DOHH2 (cell line): ENCODE results near the gene PHC2.

ENCODE experiments used
- H3F3A ChIP-seq: fragments of 200-600 bp; sonication (generic), shearing (Covaris generic); 2 replicates; pipeline ENCODE4 v1.6.0; 2016; ENCODE audit warnings: antibody characterized with exemption, mild to moderate bottlenecking; ENCODE audit not compliant: control insufficient read depth, insufficient read depth
- H3K27ac ChIP-seq: fragments of 200-600 bp; sonication (generic); 2 replicates; pipeline ENCODE4 v1.5.1; 2014; ENCODE audit warnings: low read depth, mild to moderate bottlenecking, low read length, moderate library complexity
- H3K27me3 ChIP-seq: fragments of 200-600 bp; sonication (generic); 2 replicates; pipeline ENCODE4 v1.6.1; 2014; ENCODE audit warnings: mild to moderate bottlenecking, low read length, mixed read lengths; ENCODE audit not compliant: control insufficient read depth
- H3K36me3 ChIP-seq: fragments of 200-600 bp; sonication (generic); 2 replicates; pipeline ENCODE4 v1.6.1; 2014; ENCODE audit warnings: mild to moderate bottlenecking, low read length, moderate library complexity, mixed read lengths; ENCODE audit not compliant: control insufficient read depth
- H3K4me1 ChIP-seq: fragments of 200-600 bp; sonication (generic); 2 replicates; pipeline ENCODE4 v1.6.1; 2014; ENCODE audit warnings: mild to moderate bottlenecking, low read length, mixed read lengths; ENCODE audit not compliant: control insufficient read depth
- H3K4me2 ChIP-seq: fragments of 200-600 bp; sonication (generic); 2 replicates; pipeline ENCODE4 v1.6.0; 2014; ENCODE audit warnings: mild to moderate bottlenecking, low read length, moderate library complexity
- H3K4me3 ChIP-seq: fragments of 200-600 bp; sonication (generic); 2 replicates; pipeline ENCODE4 v1.5.1; 2014; ENCODE audit warnings: mild to moderate bottlenecking, low read length, mixed read lengths
- H3K79me2 ChIP-seq: fragments of 200-600 bp; sonication (generic); 2 replicates; pipeline ENCODE4 v1.6.1; 2014; ENCODE audit warnings: mild to moderate bottlenecking, low read length, mixed read lengths; ENCODE audit not compliant: control insufficient read depth
- H3K9me2 ChIP-seq: fragments of 200-600 bp; sonication (generic); replicated peaks from 2 replicates; pipeline ENCODE4 v1.6.1; 2014; ENCODE audit warnings: mild to moderate bottlenecking, low read length, mixed read lengths; ENCODE audit not compliant: control insufficient read depth
- H3K9me3 ChIP-seq: fragments of 200-600 bp; sonication (generic); 2 replicates; pipeline ENCODE4 v1.6.1; 2014; ENCODE audit warnings: antibody characterized with exemption, low read length, mixed read lengths; ENCODE audit not compliant: control insufficient read depth, insufficient read depth
- H4K20me1 ChIP-seq: fragments of 200-600 bp; sonication (generic); 2 replicates; pipeline ENCODE4 v1.6.0; 2014; ENCODE audit warnings: low read depth, mild to moderate bottlenecking, antibody characterized with exemption, low read length, moderate library complexity; ENCODE audit not compliant: control insufficient read depth, insufficient read depth
- EZH2phosphoT487 ChIP-seq: fragments of 200-600 bp; sonication (generic); IDR thresholded peaks from 2 replicates; pipeline ENCODE4 v1.6.1; 2017; ENCODE audit warnings: borderline replicate concordance, mild to moderate bottlenecking, antibody characterized with exemption, low read length, moderate library complexity, mixed read lengths
- TF ChIP-seq, protein P1 (sequence below): fragments of 200-600 bp; sonication (generic); IDR thresholded peaks from one replicate; pipeline ENCODE4 v1.5.1; 2014; ENCODE audit warnings: antibody characterized with exemption, mild to moderate bottlenecking, low read depth, low read length; ENCODE audit not compliant: poor library complexity, severe bottlenecking

Gene PHC2

DNA sequence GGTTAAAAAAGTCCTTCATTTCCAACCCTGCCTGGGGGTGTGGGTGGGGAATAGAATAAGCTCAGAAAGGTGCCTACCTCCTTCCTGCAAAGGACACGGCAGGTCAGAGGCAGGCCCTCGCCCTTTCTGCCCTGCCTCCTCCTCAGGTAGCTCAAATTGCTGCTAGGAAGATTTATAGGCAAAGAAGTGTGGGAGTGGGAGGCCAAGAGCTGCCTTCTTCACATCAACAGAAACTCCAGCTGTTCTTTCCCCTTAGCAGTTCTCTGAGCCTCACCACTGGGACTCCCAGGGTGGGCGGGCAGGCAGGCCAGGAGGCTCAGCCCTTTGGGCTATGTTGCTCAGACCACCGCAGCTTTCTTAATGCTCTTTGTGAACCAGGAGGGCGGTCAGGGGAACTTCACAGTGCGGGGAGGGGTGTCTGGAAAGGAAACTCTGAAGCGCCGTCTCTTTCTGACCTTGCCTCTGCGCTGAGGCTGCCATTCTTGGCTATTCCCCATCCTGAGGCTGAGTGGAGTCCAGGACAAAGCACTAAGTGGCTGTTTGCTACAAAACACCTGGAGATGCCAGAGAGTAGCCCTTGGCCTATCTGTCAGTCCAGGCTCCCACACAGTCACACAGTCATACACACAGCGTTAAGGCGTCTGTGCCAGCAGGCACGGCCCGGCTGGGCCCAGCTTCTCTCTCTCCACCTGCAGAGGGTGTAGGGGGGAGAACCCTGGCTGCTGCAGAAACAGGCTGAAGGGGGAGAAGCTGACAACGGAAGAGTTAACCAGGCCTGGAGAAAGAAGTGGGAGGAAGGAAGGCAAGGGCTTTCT is 107.0 kb downstream of the PHC2 start:
- Histone ChIP-seq H3K9me2 (no peaks in the 10 kb centered on the region), H3K4me3 (no peak overlapping the region), H3K36me3 (peaks cover 53% of the 10 kb centered on the region), H3K9me3 (no peaks in the 10 kb centered on the region), H3K27me3 (peaks cover 2% of the 10 kb centered on the region), H3K4me2 (no peak overlapping the region), H3K27ac (no peak overlapping the region), H3F3A (no peaks in the 10 kb centered on the region), H3K4me1 (peaks cover 7% of the 10 kb centered on the region), H3K79me2 (no peaks in the 10 kb centered on the region), H4K20me1 (no peaks in the 10 kb centered on the region)
- no peak for TF ChIP-seq EZH2phosphoT487
- TF ChIP-seq, protein P1, sequence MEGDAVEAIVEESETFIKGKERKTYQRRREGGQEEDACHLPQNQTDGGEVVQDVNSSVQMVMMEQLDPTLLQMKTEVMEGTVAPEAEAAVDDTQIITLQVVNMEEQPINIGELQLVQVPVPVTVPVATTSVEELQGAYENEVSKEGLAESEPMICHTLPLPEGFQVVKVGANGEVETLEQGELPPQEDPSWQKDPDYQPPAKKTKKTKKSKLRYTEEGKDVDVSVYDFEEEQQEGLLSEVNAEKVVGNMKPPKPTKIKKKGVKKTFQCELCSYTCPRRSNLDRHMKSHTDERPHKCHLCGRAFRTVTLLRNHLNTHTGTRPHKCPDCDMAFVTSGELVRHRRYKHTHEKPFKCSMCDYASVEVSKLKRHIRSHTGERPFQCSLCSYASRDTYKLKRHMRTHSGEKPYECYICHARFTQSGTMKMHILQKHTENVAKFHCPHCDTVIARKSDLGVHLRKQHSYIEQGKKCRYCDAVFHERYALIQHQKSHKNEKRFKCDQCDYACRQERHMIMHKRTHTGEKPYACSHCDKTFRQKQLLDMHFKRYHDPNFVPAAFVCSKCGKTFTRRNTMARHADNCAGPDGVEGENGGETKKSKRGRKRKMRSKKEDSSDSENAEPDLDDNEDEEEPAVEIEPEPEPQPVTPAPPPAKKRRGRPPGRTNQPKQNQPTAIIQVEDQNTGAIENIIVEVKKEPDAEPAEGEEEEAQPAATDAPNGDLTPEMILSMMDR: no peak

DNA sequence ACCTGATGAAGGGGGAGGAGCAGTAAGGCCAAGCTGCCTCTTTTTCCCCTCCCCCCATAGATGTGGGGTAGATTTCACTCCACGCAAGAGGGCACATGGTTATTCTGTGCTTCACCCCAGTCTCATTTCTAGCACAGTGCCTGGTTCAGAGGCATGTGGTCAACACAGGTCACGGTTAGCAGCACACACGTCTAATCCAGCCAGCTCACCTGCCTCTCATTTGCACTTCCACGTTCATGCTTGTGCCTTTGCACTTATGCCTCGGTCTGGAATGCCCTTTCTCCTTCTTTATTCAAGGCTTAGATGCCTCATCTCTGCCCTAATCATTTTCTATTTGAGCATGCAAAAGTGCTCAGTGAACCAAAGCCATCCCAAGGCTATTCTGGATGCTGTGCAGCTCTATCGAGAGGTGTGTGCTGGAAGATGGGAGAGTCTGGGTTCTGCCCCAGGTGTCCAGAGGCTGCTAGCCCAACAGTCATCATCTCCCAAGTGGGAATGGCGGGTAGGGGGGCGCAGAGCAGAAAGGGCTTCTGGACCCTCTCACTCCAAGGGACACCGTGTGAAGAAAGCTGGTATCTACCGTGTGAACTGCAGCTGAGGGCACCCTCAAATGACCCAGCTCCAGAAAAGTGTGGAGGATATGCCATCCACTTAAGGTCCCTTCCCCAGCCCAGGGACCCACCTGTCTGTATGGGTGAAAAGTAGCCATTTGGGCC is 107.9 kb downstream of the PHC2 start:
- peaks cover 10% of the 10 kb centered on the region for H3K27me3 ChIP-seq
- H3F3A ChIP-seq: no peaks in the 10 kb centered on the region
- H3K9me3 ChIP-seq: no peaks in the 10 kb centered on the region
- TF ChIP-seq EZH2phosphoT487: no peak
- TF ChIP-seq, protein P1: no peak
- H3K79me2 ChIP-seq: no peaks in the 10 kb centered on the region
- peaks cover 47% of the 10 kb centered on the region for H3K36me3 ChIP-seq
- no peak overlapping the region for H3K4me3 ChIP-seq
- H3K4me1 ChIP-seq: peaks cover 7% of the 10 kb centered on the region
- H3K4me2 ChIP-seq: no peak overlapping the region
- H4K20me1 ChIP-seq: no peaks in the 10 kb centered on the region
- H3K27ac ChIP-seq: no peak overlapping the region
- H3K9me2 ChIP-seq: no peaks in the 10 kb centered on the region

DNA sequence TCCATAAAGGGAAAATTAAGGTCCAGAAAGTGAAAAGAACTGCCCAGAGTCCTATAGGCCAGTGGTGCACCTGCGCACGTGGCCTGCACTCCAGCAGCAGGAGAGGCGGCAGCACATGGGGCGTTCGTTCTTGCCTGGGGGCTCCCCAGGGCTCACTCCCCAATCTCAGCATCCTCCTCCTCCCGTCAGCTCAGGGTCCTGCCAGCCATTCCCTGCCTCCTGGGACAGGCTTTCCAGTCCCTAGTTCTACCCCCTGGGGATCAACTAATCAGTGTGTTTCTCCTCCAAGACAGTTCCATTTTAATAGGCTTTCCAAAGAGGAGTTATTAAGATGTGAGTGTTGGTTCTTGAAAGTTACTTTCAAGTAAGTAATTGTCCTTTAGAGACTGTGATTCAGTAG is 108.8 kb downstream of the PHC2 start:
- H3K9me3 ChIP-seq: no peaks in the 10 kb centered on the region
- no peaks in the 10 kb centered on the region for H3K79me2 ChIP-seq
- H3K27me3 ChIP-seq: peaks cover 18% of the 10 kb centered on the region
- H4K20me1 ChIP-seq: no peaks in the 10 kb centered on the region
- H3K4me1 ChIP-seq: peaks cover 7% of the 10 kb centered on the region
- TF ChIP-seq EZH2phosphoT487: no peak
- TF ChIP-seq, protein P1: no peak
- no peaks in the 10 kb centered on the region for H3F3A ChIP-seq
- no peaks in the 10 kb centered on the region for H3K9me2 ChIP-seq
- no peak overlapping the region for H3K4me2 ChIP-seq
- H3K4me3 ChIP-seq: no peak overlapping the region
- peaks cover 39% of the 10 kb centered on the region for H3K36me3 ChIP-seq
- H3K27ac ChIP-seq: no peak overlapping the region
